GM19438 (cell line): Measurements from ENCODE around the gene RAET1E.
A peak's percentile ranks its signal among the peaks of the same experiment; 100 is the strongest.
"Not testable (repeated sequence)": the region's sequence is repeated elsewhere in the genome, so short reads cannot be mapped to it uniquely, and the experiment has no call there.

Experiments used
- ATAC-seq: cut with Tn5 transposase; IDR thresholded peaks from one replicate; pipeline ENCODE4 v1.9.1; 2021; ENCODE audit warnings: low read depth; ENCODE audit not compliant: unreplicated experiment

Gene RAET1E

GRCh38 chr6:149931501-149931900 lies 33.6 kb upstream of the RAET1E start:
- no peak for ATAC-seq

GRCh38 chr6:149929422-149929821 lies 31.5 kb upstream of the RAET1E start:
- ATAC-seq, result no peak

DNA sequence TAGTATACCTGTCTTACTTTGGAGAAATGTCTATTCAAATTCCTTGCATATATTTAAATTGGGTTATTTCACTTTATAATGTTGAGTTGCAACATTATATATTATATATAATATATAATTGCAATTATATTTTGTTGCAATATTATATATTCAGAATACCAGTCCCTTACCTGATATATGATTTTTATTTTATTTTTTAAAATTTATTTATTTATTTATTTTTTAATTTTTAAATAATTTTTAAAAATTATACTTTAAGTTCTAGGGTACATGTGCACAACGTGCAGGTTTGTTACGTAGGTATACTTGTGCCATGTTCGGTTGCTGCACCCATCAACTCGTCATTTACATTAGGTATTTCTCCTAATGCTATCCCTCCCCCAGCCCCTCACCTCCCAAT lies 29.1 kb upstream of the RAET1E start:
- not testable (repeated sequence) for ATAC-seq

GRCh38 chr6:149925974-149926777 lies 28.3 kb upstream of the RAET1E start:
- no peak for ATAC-seq

DNA sequence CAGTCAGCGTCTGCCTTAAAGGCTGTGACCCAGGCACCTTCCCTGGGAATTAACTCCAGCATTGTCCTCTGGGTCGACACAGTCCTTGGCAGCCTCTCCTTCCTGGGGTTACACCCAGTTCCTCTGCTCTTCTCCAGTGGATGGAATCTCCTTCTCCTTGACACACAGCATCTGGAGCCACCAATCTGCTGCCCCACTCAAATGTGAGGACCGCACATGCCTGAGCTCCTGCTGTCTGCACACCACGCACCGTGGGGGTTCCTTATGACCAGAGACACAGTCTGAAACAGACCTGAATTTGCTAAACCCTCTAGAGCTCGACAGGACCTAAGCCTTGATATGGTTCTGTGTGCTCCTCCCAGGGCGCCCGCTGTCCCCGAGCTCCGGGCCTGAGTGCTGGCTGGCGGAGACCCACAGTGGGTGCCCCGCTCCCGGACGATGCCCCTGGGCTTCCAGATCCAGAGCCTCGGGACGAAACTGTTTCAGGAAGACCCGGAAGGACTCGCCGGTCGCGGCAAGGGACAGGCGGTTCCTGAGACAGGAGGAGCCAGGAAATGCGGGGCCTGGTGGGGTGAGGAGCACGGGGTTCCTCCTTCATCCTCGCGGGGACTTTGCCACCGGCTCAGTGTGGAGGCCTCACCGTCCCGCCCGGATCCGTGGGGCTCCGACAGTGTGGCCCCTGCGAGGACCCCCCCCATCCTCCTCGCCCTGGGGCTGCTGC lies 27.5 kb upstream of the RAET1E start:
- no peak for ATAC-seq

- ATAC-seq, result no peak
Measured at GRCh38 chr6:149924933-149925252, 27.0 kb upstream of the RAET1E start.

- no peak for ATAC-seq
Measured at GRCh38 chr6:149924206-149924932, 26.5 kb upstream of the RAET1E start.

GRCh38 chr6:149923327-149923986 lies 25.5 kb upstream of the RAET1E start:
- ATAC-seq, result peak; percentile 20

- ATAC-seq, result peak; percentile 80
Measured at GRCh38 chr6:149922642-149923326, 24.9 kb upstream of the RAET1E start, which contains the start of gene RAET1G. RAET1G (minus strand) TSS chr6:149923121; CDS start chr6:149923010, 111 bp downstream.

- ATAC-seq, result not testable (repeated sequence)
Measured at GRCh38 chr6:149922091-149922490, 24.2 kb upstream of the RAET1E start.

DNA sequence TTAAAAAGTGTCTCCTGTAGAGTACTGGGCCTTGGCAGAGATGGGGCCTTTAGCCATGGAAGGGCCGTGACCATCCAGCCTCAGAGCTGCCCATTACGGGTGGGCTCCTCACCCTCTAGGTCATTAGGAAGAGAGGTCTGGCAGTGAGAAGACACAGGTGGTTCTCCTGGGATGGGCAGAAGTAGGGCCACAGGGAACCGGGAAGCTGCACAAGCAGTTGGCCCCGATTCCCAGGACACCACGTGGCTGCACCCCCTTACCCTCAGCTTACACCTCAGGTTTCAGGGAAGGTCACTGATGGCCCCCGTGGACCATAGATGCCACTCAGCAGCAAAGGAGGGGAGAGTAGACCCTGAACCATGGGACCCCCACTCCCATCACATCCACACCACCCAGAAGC lies 23.4 kb upstream of the RAET1E start:
- ATAC-seq, result no peak

DNA sequence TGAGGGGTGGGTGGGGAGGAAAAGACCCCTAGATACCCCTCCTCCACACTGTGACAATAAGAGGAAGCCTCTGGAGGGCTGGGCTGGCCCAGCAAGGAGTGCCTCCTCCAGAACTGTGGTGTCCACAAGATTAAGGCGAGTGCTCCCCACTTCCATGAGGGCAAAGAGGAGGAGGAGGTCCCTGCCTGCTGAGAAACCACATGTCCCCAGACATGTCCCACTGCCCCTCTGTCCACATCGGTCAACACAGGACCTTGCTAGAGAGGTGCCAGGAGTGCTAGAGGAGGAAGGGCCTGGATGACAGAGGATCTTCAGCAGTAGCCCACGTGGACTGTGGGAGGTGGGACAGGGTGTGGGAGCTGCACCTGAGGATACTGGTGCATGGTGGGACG lies 21.9 kb upstream of the RAET1E start:
- ATAC-seq, result no peak

DNA sequence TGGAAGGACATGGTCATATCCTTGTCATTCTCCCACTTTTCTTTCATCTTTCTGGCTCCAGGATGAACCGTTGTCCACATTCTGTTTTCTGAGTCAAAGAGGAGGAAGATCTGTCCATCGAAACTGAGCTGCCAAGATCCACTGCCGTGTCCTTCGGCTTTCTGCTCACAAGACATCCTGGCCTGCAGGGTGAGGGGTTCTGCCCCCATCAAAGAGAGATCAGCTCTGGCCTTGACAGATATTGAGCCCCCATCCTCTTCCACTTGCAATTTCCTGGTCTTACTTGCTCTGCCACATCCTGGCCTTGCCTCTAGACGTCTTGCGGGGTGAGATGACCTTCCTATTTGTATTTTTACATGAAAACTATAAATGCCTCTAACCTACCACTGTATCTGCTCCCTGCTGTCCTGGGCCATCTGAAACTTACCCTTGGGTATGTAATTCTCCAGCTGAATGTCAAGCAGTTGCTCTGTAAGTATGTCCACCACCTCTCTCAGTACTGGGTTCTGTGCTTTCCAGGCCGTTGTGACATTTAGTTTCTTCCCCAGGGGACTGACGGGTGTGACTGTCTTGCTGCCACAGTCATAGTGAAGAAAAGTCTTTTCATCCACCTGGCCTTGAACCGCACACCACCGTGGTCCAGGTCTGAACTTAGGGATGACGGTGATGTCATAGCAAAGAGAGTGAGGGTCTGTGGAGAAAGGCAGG lies 21.4 kb upstream of the RAET1E start:
- ATAC-seq, result not testable (repeated sequence)

DNA sequence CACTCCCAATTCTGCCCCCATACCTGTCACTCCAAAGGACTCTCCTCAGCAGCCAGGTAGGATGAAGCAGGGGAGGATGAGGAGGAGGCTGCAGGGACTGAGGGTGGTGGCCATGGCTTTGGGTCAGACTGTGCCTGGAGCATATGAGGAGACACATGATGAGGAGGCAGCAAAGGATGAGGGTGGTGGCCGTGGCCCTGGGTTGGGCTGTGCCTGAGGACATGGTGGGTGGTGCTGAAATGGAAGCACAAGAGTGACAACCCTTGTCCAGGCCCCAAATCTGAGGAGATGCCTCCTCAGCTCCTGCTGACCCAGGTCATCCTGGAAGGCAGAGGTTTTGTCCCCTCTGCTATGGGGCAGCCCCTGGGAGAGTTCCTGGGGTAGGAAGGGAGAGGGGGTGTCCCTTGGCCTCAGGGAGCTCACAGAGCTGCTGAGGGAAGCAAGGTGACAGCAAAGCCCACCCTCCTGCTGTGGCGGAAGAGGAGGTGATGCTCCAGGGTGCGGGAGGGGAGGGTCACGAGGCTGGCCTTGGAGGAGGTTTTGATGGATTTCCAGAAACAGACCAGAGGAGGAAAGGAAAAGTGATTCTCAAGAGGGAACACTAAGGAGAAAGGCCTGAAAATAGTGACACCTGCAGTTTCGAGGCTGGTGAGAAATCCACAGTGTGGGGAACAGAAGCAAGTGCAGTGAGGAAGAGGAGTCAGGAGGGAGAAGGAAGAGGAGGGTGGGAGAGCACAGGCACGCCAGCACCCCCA lies 20.4 kb upstream of the RAET1E start:
- no peak for ATAC-seq

GRCh38 chr6:149917679-149918078 lies 19.8 kb upstream of the RAET1E start:
- no peak for ATAC-seq

- ATAC-seq, result no peak
Measured at GRCh38 chr6:149915970-149916865, 18.3 kb upstream of the RAET1E start.

DNA sequence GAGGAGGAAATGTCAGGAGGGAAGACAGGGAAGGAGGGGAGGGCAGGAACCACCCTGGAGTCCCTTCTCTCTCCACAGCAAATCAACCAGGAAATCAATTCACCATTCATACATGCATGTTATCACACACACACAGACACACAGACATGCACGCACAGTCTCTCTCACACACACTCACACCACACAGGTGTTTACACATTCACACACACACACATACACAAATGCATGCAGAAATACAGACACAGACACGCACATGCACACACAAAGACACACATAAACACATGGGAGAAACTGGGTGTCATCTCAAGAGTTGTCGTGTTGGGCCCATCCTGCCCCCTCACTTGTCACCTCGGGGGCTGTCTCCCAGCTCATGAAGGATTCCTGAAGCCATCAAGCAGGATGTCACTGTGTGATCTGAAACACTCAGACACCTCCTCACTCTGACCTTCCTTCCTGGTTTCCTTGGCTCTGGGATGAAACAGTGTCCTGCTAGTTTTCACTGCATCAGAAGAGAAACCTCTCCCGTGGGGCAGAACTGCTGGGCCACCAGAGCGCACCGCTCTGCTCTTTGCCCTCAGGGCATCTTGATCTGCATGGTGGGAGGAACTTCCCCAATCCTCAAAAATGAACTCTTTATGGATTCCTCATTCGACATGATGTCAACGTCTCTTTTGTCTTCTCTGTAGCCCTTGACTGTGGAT lies 15.8 kb upstream of the RAET1E start:
- ATAC-seq, result no peak
